NB4 (cell line): ENCODE measurements around the gene CASP12.

Experiments used
- MYC ChIP-seq: IDR thresholded peaks from 2 replicates; pipeline ENCODE4 v1.6.1; 2011; ENCODE audit warnings: low read depth, low read length
- POLR2A ChIP-seq: IDR thresholded peaks from 2 replicates; pipeline ENCODE4 v1.6.1; 2011; ENCODE audit warnings: mild to moderate bottlenecking; ENCODE audit not compliant: insufficient read length; ENCODE audit errors: extremely low read depth
- TF ChIP-seq, protein P1 (sequence below): IDR thresholded peaks from one replicate; pipeline ENCODE4 v1.5.1; 2012; ENCODE audit warnings: low read depth, low read length
- TF ChIP-seq, protein P2 (sequence below): IDR thresholded peaks from 2 replicates; pipeline ENCODE4 v1.6.1; 2011; ENCODE audit warnings: low read depth, low read length

DNA sequence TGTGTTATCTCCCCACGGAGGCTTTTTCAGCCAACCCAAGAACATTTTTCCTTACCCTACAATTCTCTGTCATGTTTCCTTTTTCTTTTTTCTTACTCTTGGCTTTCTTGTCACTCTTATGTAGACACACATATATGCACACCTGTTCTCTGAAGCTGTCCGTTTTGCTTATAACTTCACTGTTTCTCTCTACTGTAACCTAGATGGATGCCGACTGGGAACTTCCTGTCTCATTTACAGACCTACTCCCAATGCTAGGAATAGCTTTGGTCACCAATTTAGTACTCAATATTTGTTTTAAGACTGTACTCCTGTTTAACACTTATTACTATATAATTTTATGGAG lies 9.9 kb upstream of the CASP12 start:
- TF ChIP-seq, protein P1, sequence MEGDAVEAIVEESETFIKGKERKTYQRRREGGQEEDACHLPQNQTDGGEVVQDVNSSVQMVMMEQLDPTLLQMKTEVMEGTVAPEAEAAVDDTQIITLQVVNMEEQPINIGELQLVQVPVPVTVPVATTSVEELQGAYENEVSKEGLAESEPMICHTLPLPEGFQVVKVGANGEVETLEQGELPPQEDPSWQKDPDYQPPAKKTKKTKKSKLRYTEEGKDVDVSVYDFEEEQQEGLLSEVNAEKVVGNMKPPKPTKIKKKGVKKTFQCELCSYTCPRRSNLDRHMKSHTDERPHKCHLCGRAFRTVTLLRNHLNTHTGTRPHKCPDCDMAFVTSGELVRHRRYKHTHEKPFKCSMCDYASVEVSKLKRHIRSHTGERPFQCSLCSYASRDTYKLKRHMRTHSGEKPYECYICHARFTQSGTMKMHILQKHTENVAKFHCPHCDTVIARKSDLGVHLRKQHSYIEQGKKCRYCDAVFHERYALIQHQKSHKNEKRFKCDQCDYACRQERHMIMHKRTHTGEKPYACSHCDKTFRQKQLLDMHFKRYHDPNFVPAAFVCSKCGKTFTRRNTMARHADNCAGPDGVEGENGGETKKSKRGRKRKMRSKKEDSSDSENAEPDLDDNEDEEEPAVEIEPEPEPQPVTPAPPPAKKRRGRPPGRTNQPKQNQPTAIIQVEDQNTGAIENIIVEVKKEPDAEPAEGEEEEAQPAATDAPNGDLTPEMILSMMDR: no peak
- no peak for TF ChIP-seq POLR2A
- TF ChIP-seq, protein P2, sequence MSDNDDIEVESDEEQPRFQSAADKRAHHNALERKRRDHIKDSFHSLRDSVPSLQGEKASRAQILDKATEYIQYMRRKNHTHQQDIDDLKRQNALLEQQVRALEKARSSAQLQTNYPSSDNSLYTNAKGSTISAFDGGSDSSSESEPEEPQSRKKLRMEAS: no peak
- TF ChIP-seq MYC: no peak
